Measurements from ENCODE around the gene SLC44A3. TPM values are rescaled to one million over a fixed set of nuclear protein-coding genes. Genes with fewer than 3 reads are reported as not detected.
"Not testable (repeated sequence)": the region's sequence is repeated elsewhere in the genome, so short reads cannot be mapped to it uniquely, and the experiment has no call there.

The SLC44A3 gene
- total and polyA plus RNA-seq, 7 donors, result 1.2 to 28.5 (median 4.7) TPM

GRCh38 chr1:94828251-94828650 lies 8.1 kb downstream of the SLC44A3 start:
- Histone ChIP-seq H3K4me1 (no peaks in the 10 kb centered on the region), H3K27ac (no peak overlapping the region), H3K27me3 (no peaks in the 10 kb centered on the region), H3K36me3 (no peaks in the 10 kb centered on the region), H3K4me3 (no peak overlapping the region), H3K9me3 (no peaks in the 10 kb centered on the region)
- intact Hi-C loops (cut with DNase I), result no loop called here
- no peak for DNase-seq
- TF ChIP-seq EP300 (IDR thresholded peaks at IDR 0.05) (no peak), CTCF (IDR thresholded peaks at IDR 0.05) (no peak), POLR2AphosphoS5 (IDR thresholded peaks at IDR 0.05) (no peak), POLR2A (IDR thresholded peaks at IDR 0.05) (no peak)

GRCh38 chr1:94831641-94832040 lies 11.5 kb downstream of the SLC44A3 start:
- H3K4me1 ChIP-seq, result no peaks in the 10 kb centered on the region
- H3K36me3 ChIP-seq, result no peaks in the 10 kb centered on the region
- H3K9me3 ChIP-seq, result no peaks in the 10 kb centered on the region
- H3K4me3 ChIP-seq, result no peak overlapping the region
- no peak for DNase-seq
- TF ChIP-seq EP300 (IDR thresholded peaks at IDR 0.05) (no peak), POLR2AphosphoS5 (IDR thresholded peaks at IDR 0.05) (no peak), CTCF (IDR thresholded peaks at IDR 0.05) (no peak), POLR2A (IDR thresholded peaks at IDR 0.05) (no peak)
- H3K27ac ChIP-seq, result no peak overlapping the region
- no peaks in the 10 kb centered on the region for H3K27me3 ChIP-seq
- 54 to 91% methylated on average over 6 of the region's 6 CpGs for WGBS, 2 donors
- intact Hi-C loops (cut with DNase I), result no loop called here

- Histone ChIP-seq H3K4me3 (no peak overlapping the region), H3K27ac (no peak overlapping the region), H3K36me3 (no peaks in the 10 kb centered on the region), H3K9me3 (no peaks in the 10 kb centered on the region), H3K27me3 (no peaks in the 10 kb centered on the region), H3K4me1 (no peaks in the 10 kb centered on the region)
- WGBS, 2 donors, result 87 to 92% methylated on average over 1 of the region's 1 CpG
- intact Hi-C loops (cut with DNase I), result no loop called here
- no peak for DNase-seq
- TF ChIP-seq POLR2AphosphoS5 (IDR thresholded peaks at IDR 0.05) (no peak), EP300 (IDR thresholded peaks at IDR 0.05) (no peak), CTCF (IDR thresholded peaks at IDR 0.05) (no peak), POLR2A (IDR thresholded peaks at IDR 0.05) (no peak)
Measured at GRCh38 chr1:94832446-94832845, 12.3 kb downstream of the SLC44A3 start.

- Histone ChIP-seq H3K27ac (no peak overlapping the region), H3K4me3 (no peak overlapping the region), H3K4me1 (no peaks in the 10 kb centered on the region), H3K36me3 (no peaks in the 10 kb centered on the region), H3K27me3 (no peaks in the 10 kb centered on the region), H3K9me3 (no peaks in the 10 kb centered on the region)
- no peak for TF ChIP-seq POLR2A (IDR thresholded peaks at IDR 0.05)
- no peak for TF ChIP-seq CTCF (IDR thresholded peaks at IDR 0.05)
- no peak for TF ChIP-seq EP300 (IDR thresholded peaks at IDR 0.05)
- no peak for TF ChIP-seq POLR2AphosphoS5 (IDR thresholded peaks at IDR 0.05)
- intact Hi-C loops (cut with DNase I), result no loop called here
- 90 to 96% methylated on average over 6 of the region's 6 CpGs for WGBS, 2 donors
- DNase-seq, result no peak
Measured at GRCh38 chr1:94832931-94833585, 12.9 kb downstream of the SLC44A3 start.

GRCh38 chr1:94836891-94837290 lies 16.7 kb downstream of the SLC44A3 start:
- Histone ChIP-seq H3K27me3 (no peaks in the 10 kb centered on the region), H3K4me3 (no peak overlapping the region), H3K9me3 (no peaks in the 10 kb centered on the region), H3K36me3 (no peaks in the 10 kb centered on the region), H3K4me1 (no peaks in the 10 kb centered on the region), H3K27ac (no peak overlapping the region)
- TF ChIP-seq POLR2AphosphoS5 (IDR thresholded peaks at IDR 0.05) (no peak), CTCF (IDR thresholded peaks at IDR 0.05) (no peak), EP300 (IDR thresholded peaks at IDR 0.05) (no peak), POLR2A (IDR thresholded peaks at IDR 0.05) (no peak)
- no peak for DNase-seq
- WGBS, 2 donors, result 86 to 89% methylated on average over 2 of the region's 2 CpGs
- intact Hi-C loops (cut with DNase I), result no loop called here

GRCh38 chr1:94840381-94840780 lies 20.2 kb downstream of the SLC44A3 start:
- H3K4me1 ChIP-seq; H3K9me3 ChIP-seq; H3K4me3 ChIP-seq; H3K27ac ChIP-seq; DNase-seq; H3K27me3 ChIP-seq; intact Hi-C loops (cut with DNase I); H3K36me3 ChIP-seq: not testable (repeated sequence)
- WGBS, 2 donors, result 95% methylated on average over 9 of the region's 9 CpGs
